SK-N-MC (cell line): ENCODE measurements around the gene PODXL2.

Source experiments
- EZH2 ChIP-seq: fragments of 200-600 bp; sonication (generic); IDR thresholded peaks from one replicate; pipeline ENCODE4 v1.6.1; 2017; ENCODE audit warnings: antibody characterized with exemption
- POLR2AphosphoS5 ChIP-seq: IDR thresholded peaks from 2 replicates; pipeline ENCODE4 v1.6.1; 2012; ENCODE audit warnings: mild to moderate bottlenecking, low read depth, low read length, borderline replicate concordance

DNA sequence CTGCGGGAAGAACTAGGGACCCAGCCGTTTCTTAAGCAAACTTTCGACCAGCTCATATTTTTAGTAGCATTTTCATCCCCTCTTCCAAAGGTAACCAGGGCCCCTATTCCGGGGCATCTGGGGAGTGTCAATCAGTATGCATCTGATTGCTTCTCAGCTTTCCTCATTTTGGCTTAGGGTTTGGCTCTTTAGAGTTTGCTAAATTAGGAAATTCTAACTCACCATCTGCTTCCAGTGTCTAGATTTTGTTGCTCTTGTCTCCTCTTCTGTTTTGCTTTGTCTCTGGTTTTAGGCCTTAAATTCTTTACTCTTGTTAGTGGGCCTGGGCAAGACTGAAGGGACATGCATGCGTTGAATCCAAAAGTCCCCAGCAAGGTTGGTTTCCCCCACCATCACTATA, 34.2 kb downstream of the PODXL2 start:
- TF ChIP-seq EZH2: no peak
- TF ChIP-seq POLR2AphosphoS5: no peak
